Stimulated activated CD8-positive, alpha-beta memory T cell treated with anti-CD3 and anti-CD28 coated beads, Interleukin-15, amount 100 ng/mL, for 24 hours (primary cell): Measurements from ENCODE around the gene CYP27B1.
"Not testable (repeated sequence)": the region's sequence is repeated elsewhere in the genome, so short reads cannot be mapped to it uniquely, and the experiment has no call there.

ENCODE experiments used
- DNase-seq: peaks from one replicate; pipeline ENCODE4 v3.0.0-alpha.2; 2020; ENCODE audit warnings: low read depth

CYP27B1 gene

DNA sequence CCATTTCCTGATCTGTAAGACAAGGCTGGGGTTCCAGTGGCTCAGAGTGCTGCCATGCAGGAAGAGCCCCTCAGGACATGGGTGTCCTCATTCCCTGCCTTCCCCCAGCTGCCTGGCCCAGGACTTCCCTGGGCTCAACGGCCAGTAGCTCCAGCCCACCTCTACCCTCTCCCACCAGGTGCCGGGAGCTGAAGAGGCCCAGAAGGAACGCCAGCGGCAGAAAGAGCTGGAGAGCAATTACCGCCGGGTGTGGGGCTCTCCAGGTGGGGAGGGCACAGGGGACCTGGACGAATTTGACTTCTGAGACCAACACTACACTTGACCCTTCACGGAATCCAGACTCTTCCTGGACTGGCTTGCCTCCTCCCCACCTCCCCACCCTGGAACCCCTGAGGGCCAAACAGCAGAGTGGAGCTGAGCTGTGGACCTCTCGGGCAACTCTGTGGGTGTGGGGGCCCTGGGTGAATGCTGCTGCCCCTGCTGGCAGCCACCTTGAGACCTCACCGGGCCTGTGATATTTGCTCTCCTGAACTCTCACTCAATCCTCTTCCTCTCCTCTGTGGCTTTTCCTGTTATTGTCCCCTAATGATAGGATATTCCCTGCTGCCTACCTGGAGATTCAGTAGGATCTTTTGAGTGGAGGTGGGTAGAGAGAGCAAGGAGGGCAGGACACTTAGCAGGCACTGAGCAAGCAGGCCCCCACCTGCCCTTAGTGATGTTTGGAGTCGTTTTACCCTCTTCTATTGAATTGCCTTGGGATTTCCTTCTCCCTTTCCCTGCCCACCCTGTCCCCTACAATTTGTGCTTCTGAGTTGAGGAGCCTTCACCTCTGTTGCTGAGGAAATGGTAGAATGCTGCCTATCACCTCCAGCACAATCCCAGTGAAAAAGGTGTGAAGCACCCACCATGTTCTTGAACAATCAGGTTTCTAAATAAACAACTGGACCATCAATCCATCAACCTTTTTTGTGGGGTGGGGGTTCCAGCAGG lies 46.0 kb downstream of the CYP27B1 start:
- no peak for DNase-seq

GRCh38 chr12:57719777-57720605 lies 46.9 kb downstream of the CYP27B1 start:
- no peak for DNase-seq

DNA sequence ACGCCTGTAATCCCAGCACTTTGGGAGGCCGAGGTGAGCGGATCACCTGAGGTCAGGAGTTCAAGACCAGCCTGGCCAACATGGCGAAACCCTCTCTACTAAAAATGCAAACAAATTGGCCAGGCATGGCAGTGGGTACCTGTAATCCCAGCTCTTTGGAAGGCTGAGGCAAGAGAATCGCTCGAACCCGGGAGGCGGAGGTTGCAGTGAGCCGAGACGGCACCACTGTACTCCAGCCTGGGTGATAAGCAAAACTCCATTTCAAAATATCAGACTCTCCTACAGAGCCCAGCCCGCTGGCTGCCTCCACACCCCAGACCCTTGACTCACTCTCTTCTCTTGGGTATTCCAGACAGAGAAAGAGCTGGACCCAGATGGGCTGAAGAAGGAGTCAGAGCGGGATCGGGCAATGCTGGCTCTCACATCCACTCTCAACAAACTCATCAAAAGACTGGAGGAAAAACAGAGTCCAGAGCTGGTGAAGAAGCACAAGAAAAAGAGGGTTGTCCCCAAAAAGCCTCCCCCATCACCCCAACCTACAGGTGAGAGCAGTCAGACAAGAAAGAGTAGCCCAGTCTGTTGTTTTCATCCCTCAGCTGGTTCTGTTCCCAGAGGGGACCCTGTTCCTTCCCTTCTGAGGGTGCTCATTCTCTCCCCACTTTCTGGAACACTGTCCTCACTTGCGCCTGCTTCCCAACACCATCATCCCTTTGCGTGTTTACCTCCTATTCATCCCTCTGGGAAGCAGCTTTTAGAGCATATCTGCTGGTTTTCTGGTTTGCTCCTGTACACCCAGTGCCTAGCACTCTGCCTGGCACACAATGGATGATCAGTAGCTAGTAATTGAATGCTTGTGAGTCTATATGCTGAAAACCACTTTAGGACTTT lies 48.0 kb downstream of the CYP27B1 start:
- no peak for DNase-seq

DNA sequence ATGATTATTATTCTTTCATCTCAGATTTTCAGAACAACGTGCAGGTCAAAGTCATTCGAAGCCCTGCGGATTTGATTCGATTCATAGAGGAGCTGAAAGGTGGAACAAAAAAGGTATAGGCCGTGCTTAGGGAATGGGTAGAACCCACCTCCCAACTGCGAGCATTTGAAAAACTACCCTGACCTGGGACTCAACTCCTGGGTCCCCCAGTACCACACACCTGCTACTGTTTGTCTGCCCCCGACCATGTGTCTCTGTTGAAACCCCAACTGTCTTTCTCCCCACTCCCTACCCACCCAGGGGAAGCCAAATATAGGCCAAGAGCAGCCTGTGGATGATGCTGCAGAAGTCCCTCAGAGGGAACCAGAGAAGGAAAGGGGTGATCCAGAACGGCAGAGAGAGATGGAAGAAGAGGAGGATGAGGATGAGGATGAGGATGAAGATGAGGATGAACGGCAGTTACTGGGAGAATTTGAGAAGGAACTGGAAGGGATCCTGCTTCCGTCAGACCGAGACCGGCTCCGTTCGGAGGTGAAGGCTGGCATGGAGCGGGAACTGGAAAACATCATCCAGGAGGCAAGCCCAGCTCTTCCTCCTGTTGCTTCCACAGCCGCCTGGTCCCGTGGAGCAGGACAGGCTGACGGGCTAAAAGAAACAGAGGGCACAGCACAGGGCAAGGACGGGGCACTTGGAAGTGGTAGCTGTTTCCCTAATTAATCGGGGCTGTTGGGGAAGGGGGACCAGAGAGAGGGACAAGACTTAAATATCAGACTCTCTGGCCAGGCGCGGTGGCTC lies 48.8 kb downstream of the CYP27B1 start:
- DNase-seq, result no peak

- DNase-seq, result no peak
These were observed 49.7 kb downstream of the CYP27B1 start for GRCh38 chr12:57717131-57717530.

GRCh38 chr12:57716305-57716704 lies 50.6 kb downstream of the CYP27B1 start:
- no peak for DNase-seq

- no peak for DNase-seq
These were observed 51.1 kb downstream of the CYP27B1 start for GRCh38 chr12:57715786-57716185.

- DNase-seq, result not testable (repeated sequence)
These were observed 51.7 kb downstream of the CYP27B1 start for GRCh38 chr12:57715036-57715748.

- no peak for DNase-seq
These were observed 53.7 kb downstream of the CYP27B1 start for GRCh38 chr12:57713209-57713608.

GRCh38 chr12:57712701-57713100 lies 54.2 kb downstream of the CYP27B1 start:
- DNase-seq, result no peak
